ENCODE measurements around the gene ABCC8. TPM values are rescaled to one million over a fixed set of nuclear protein-coding genes. Genes with fewer than 3 reads are reported as not detected.

Gene ABCC8
- total and polyA plus RNA-seq, 9 of the 15 experiments (the other 6 are each of a cell fraction or from before 2014, with no cell fraction given) = not detected

DNA sequence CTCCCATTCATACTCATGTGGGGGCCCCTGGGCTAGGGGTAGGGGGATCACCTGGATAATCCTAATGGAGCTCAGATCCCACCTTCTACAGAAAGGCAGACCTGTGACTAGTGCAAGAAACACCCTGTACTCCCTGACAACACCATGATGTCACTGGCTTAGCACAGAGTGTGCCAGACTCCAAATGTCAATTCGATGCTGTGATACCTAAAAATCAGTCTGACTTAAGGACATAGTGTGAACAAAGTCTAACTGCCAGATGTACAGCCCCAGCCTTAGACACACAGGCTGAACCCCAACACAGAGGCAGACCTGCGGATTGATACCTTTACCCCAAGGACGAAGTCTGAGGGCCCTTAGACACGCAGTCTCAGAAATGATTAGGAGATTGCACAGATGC lies 8.5 kb downstream of the ABCC8 start (continued):
- TF ChIP-seq, protein P1, sequence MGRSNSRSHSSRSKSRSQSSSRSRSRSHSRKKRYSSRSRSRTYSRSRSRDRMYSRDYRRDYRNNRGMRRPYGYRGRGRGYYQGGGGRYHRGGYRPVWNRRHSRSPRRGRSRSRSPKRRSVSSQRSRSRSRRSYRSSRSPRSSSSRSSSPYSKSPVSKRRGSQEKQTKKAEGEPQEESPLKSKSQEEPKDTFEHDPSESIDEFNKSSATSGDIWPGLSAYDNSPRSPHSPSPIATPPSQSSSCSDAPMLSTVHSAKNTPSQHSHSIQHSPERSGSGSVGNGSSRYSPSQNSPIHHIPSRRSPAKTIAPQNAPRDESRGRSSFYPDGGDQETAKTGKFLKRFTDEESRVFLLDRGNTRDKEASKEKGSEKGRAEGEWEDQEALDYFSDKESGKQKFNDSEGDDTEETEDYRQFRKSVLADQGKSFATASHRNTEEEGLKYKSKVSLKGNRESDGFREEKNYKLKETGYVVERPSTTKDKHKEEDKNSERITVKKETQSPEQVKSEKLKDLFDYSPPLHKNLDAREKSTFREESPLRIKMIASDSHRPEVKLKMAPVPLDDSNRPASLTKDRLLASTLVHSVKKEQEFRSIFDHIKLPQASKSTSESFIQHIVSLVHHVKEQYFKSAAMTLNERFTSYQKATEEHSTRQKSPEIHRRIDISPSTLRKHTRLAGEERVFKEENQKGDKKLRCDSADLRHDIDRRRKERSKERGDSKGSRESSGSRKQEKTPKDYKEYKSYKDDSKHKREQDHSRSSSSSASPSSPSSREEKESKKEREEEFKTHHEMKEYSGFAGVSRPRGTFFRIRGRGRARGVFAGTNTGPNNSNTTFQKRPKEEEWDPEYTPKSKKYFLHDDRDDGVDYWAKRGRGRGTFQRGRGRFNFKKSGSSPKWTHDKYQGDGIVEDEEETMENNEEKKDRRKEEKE (IDR thresholded peaks at IDR 0.05; ENCODE audit: borderline replicate concordance in 1 of 2, control insufficient read depth in 1 of 2, low read depth in 2 of 2, low read length in 1 of 2) = no peak

DNA sequence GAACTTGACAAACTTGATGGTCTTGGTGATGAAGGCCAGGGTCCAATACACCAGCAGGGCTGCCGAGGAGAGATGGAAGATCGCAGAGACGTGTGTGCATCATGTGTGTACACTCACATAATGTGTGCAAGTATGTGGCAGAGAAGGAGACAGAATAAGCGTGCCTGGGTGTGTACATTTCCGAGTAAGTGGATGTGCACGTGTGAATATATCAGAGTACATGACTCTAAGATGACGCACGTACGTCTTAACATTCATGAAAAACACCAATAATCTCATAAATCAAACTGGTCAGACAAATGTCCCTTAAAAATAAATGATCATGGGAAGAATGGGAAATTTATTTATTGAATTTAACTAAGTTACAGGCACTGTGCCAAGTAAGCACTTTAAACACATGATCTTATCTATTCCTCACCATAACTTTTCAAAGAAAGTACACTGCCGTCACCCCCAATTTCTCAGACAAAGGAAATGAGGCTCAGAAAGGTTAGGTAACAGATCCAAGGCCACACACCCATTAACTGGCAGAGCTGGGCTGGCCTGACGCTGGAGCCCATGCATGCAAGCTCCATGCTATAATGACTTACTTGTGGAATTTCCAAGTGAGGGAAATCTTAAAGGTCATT lies 13.0 kb downstream of the ABCC8 start:
- BruUV-seq (replicated peaks) = no TSS peak
- CTCF ChIA-PET (ENCODE audit: low intra/inter-chr PET ratio) = no interaction called here
- POLR2A ChIA-PET = interaction anchor here (0.9 kb wide), 1 partner anchor 10 kb away, joined by 4 read pairs; no protein-coding TSS in a partner anchor
- FAIRE-seq (no peak), DNase-seq (ENCODE audit: extremely low read depth in 1 of 4, low spot score in 3 of 4) (no peak), ATAC-seq (no peak)
- no peak overlapping the region for H3K9ac ChIP-seq (ENCODE audit: insufficient read depth in 1 of 2, low read depth in 2 of 2, low read length in 2 of 2)
- no peak overlapping the region for H3K4me2 ChIP-seq (ENCODE audit: insufficient read depth, low read length)
- H3K27me3 ChIP-seq (ENCODE audit: control insufficient read depth in 2 of 2, insufficient read depth in 2 of 2, low read length in 2 of 2) = peaks cover 7 to 35% of the 10 kb centered on the region in 2 experiments; a peak in 4 of 5 replicates
- H3K79me2 ChIP-seq (ENCODE audit: control insufficient read depth, insufficient read depth, low read length) = no peaks in the 10 kb centered on the region
- in situ Hi-C loops (cut with MboI) (no loop called here), intact Hi-C loops (cut with micrococcal nuclease) (no loop called here)
- H3K9me1 ChIP-seq (ENCODE audit: control insufficient read depth, insufficient read depth, low read length) = no peaks in the 10 kb centered on the region
- peak; percentile 54 for TF ChIP-seq NFIC (IDR thresholded peaks at IDR 0.05)
- TF ChIP-seq KDM1A (IDR thresholded peaks at IDR 0.05) = 0 out of 4 replicates have a peak, but pooled peaks of 1 of the 2 experiments have one; percentile 26
- no peak for TF ChIP-seq PHF21A (IDR thresholded peaks at IDR 0.05; ENCODE audit: borderline replicate concordance, low read depth)
- H3K36me3 ChIP-seq (ENCODE audit: control insufficient read depth, insufficient read depth, low read length) = no peaks in the 10 kb centered on the region
- H3K9me3 ChIP-seq (replicated peaks; ENCODE audit: control insufficient read depth, insufficient read depth, low read depth, low read length) = no peaks in the 10 kb centered on the region
- H2AFZ ChIP-seq (ENCODE audit: low read depth, low read length) = peak overlapping the region; percentile 4; the same call in 1 of the 2 replicates
- no peaks in the 10 kb centered on the region for H4K20me1 ChIP-seq (replicated peaks; ENCODE audit: control insufficient read depth, insufficient read depth, low read length)
- H3K4me1 ChIP-seq (replicated peaks in 1 of 2; ENCODE audit: control insufficient read depth in 2 of 2, insufficient read depth in 2 of 2, low read length in 2 of 2) = peaks cover 0 to 7% of the 10 kb centered on the region in 2 experiments; a peak in 3 of 5 replicates
- H3K4me3 ChIP-seq = no peak overlapping the region
- no peak overlapping the region for H3K27ac ChIP-seq (ENCODE audit: extremely low read depth, low read depth, low read length)
- 3% methylated on average over 11 of the region's 11 CpGs for WGBS (ENCODE audit: insufficient coverage, low coverage, missing lambda C conversion rate)
